Astrocyte of the hippocampus (primary cell): ENCODE results near the gene BLMH.
A peak's percentile ranks its signal among the peaks of the same experiment; 100 is the strongest.

Experiments used
- DNase-seq: peaks from one replicate; pipeline ENCODE4 v3.0.0; 2011; ENCODE audit warnings: low read depth, low spot score

BLMH gene

GRCh38 chr17:30229012-30229411, 62.7 kb downstream of the BLMH start:
- no peak for DNase-seq

GRCh38 chr17:30228011-30228410, 63.7 kb downstream of the BLMH start:
- DNase-seq, result no peak

DNA sequence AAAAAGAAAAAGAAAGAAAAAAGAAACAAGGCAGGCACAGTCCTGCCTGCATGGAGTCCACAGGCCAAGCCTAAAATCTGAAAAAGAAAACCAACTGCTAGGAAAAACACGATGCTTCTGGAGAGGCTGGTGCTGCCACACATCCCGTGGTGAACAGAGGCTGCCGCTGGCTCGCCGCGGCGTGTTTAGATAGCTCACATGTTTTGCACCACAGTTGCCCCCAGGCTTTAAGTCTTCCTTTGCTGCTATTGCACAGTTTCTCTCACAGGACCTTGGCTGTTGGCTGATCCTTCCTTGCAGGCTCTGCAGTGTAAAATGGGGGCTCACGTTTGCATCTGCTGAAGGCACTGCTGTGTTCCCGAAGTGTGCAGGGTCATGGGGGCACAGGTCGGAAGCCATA, 64.9 kb downstream of the BLMH start:
- no peak for DNase-seq

DNA sequence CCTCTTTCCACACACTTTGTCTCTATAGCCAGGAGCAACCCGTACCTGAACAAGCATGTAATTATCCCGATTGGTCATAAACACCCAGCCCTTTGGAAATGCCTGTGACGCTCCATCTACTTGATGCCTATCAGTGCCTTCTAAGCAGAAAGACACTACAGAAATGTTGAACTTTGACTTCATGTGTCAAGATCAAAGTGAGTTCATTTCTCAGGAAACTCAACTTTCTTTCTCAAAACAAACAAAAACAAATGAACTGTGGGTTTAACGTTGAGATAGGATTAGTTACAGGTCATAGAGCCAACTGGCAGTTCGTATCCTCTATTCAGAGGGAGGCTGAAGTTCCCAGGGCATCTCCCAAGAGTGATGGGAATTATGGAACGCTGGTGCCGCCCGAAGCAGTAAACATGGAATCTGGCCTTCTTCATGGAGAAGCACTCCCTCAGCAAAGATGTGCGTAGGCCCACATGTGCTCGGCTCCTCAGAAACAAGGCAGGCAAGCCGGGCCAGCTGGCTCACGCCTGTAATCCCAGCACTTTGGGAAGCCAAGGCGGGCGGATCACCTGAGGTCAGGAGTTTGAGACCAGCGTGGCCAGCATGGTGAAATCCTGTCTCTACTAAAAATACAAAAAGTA, 65.7 kb downstream of the BLMH start:
- no peak for DNase-seq

DNA sequence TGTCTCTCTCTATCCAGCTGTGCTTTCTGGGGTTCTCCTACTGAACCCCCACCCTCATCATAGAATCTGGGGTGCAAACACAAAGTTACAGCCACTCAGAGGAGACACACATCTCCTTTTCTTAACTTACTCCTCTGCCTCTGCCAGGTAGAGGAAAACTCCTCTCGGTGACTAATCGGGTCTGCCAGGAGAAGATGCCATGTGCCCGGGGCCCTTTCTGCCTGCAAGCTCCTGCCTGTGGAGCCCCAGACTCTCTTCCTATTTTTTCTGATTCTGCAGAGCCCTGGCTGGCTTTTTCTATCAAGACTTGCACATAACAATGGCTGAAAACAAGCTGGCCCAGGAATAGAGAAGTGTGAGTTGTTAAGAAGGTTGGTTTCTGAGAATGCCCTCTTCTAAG, 66.6 kb downstream of the BLMH start:
- no peak for DNase-seq

GRCh38 chr17:30224419-30224960, 67.3 kb downstream of the BLMH start:
- no peak for DNase-seq

GRCh38 chr17:30222721-30223175, 69.0 kb downstream of the BLMH start:
- DNase-seq, result no peak

DNA sequence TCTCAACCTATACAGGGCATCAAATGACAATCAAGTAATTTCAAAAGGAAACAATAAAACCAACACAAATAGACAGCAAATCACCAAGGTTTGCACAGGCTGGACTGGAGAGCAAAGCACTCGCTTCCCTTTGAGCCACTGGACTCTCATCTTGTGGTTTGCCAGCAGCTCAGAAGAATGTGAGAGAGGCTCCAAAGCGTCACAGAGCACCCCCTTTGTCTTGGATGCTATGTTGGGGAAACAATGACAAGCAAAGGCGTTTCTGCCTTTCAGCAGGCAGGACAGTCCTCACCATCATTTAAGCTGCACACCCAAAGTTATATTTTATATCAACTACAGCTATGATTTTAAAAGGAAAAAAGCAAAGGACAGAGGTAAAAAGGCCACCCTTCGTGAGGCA, 69.5 kb downstream of the BLMH start:
- DNase-seq, result peak; percentile 25

GRCh38 chr17:30221346-30221745, 70.4 kb downstream of the BLMH start:
- DNase-seq, result no peak

- DNase-seq, result no peak
Measured at GRCh38 chr17:30220414-30220813, 71.3 kb downstream of the BLMH start.

- DNase-seq, result no peak
Measured at GRCh38 chr17:30219833-30220232, 71.9 kb downstream of the BLMH start.

GRCh38 chr17:30219315-30219714, 72.4 kb downstream of the BLMH start:
- DNase-seq, result no peak

- no peak for DNase-seq
Measured at GRCh38 chr17:30218799-30219198, 72.9 kb downstream of the BLMH start.

GRCh38 chr17:30217746-30218245, 73.9 kb downstream of the BLMH start:
- no peak for DNase-seq

DNA sequence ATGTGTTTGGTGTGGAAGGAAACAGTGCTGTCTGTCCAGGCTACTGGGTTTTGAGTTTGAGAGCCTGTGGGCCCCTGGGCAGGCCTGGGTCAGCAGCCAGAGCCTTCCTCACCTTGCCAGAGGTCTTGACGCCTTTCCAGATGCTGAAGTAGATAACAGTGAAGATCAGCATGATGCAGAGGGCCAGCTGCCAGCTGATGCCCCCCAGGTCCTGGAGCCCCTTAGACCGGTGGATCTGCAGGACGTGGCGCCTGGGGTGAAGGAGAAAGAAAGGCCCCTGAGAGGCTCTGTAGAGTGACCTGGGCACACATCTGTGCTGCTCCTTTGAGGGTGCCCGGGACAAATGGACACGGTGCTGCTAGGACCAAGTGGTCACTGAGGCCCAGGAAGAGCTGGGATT, 74.7 kb downstream of the BLMH start:
- DNase-seq, result no peak

- no peak for DNase-seq
Measured at GRCh38 chr17:30212750-30213149, 79.0 kb downstream of the BLMH start.

DNA sequence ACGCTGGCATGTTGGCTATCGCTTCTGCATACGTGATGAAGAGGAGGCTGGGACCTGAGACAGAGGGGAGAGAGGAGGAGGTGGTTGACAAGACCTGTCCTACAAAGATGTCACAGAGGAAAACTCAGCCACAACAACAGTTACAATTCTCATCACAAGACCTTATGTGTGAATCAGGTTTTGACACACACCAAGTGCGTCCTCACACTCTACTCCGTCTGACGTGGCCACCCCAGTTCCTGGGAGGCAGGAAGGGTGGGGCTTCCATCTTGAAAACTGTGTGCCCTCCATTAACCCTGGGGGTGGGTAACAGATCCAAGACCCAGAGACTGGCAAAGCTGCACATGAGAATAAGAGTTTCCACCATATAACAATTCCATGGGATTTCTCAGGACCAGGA, 80.4 kb downstream of the BLMH start:
- DNase-seq, result no peak

DNA sequence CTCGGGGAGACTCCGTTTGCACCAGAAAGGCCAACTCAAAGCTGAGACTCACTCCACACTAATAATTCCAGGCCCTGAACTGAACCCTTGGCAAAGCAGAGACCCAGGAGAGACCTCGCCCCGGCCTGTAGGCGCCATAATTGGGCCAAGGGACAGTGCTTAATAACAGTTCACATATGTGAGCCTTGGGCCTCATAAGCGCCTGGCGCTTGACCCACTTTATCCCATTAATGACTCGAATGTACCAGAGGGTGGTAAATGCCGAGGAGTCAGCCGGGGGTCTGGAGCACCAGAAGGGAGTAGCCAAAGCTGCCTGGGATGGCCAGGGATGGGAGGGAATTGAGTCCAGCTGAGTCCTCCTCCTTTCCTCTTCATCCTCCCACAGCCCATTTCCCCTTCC, 80.8 kb downstream of the BLMH start:
- DNase-seq, result no peak

DNA sequence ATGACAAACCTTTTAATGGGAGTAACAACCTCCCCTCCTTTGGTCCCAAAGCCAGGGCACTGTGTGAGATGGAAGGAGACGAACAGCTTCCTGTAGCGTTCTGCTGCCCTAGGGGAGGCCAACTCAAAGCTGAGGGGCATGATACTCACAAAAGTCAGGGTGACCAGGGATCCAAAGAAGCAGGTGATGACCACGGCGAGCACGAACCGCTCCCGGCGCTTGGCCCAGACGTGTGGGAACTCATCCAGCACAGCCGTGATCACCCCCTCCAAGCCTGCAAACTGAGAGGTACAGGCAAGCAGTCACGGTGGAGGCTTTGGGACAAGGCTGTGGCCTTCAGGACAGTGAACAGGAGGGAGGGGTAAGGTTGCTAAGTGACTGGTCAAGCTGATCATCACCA, 81.4 kb downstream of the BLMH start:
- DNase-seq, result no peak

GRCh38 chr17:30209930-30210329, 81.8 kb downstream of the BLMH start:
- DNase-seq, result no peak

DNA sequence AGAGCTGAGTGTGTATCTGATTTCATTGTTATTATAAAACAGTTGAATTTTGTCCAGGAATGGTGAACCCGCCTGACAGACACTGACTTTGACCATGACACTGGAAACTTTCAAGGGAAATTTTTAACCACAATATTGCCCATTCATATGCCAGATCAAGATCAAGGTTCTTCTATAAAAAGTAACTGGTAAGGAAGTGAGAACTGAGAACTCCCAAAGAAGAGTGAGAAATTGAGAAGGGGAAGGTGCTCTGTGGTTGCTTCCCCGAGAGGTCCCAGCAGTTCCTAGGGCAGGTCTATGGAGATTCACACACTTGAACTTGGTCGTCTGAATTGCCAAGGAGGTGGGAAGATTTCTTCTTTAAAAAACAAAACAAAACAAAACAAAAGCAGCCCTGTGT, 83.5 kb downstream of the BLMH start:
- DNase-seq, result no peak

DNA sequence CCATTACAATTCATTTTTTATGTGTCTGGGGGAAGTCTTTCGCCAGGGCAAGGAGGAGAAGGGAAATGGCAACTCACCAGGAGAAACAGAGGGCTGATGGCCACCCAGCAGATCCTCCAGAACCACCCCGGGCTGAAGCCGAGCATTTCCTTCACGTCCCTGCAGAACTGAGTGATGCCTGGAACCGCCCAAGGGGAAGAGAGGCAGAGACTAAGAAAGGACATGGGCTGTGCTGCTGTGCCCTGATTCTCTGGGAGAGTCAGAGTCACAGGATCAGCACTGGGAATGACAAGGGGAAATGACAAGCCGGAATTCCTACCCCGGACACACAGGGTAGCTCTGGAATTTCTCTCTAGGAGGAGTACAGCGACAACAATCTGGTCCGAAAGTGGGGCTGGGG, 84.1 kb downstream of the BLMH start:
- no peak for DNase-seq

GRCh38 chr17:30203471-30203981, 88.2 kb downstream of the BLMH start:
- no peak for DNase-seq
